ENCODE results near the gene MRPL24. TPM values are rescaled to one million over a fixed set of nuclear protein-coding genes. Genes with fewer than 3 reads are reported as not detected.

Gene MRPL24
- total and polyA plus RNA-seq, 2 of the 8 experiments (the other 6 are each of a cell fraction or from before 2014, with no cell fraction given) = 29.7 to 35.2 TPM

DNA sequence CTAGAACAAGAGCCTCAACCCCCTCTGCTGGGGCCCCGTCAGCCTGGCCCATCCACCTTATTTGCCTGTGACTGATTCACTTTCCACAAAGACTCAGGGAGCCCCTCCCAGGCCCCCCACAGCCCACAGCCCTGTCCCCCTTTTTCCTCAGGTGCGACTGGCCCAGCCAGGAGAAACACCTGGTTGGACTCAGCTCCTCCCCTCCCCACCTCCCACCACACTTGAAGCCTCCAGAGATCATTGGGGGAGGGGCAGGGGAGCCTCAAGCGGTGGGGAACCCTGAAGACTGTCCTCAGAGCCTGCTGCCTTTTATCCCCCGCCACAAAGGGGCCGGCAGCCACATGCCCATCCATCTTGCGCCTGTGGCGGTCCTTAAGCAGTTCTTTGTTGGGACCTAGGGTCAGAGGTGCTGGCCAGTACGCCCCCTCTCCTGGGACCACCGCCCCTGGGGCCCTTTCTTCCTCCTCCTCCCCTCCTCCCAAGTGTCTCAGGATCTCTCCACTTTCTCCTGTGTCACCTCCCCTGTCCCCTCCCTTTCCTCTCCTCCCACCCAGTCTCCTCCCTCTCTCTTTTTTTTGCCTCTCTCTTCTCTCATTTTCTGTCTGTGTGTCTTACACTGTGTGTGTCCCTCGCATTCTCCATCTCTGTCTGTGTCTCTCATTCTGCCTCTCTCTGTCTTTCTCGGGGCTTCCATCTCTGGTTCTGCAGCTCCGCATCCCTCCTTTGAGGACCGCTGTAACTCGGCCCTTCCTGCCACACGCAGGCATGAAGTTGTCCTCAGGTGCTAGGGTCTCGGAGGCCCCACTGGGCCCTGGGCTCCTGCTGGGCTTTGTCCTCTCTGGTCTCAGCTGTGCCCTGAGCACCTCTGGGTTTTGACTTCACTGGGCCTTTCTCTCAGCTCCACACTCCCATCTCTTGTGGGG lies 47.7 kb downstream of the MRPL24 start:
- DNase-seq (ENCODE audit: low read depth in 1 of 2, low spot score in 2 of 2) (peak; percentile 94 to 96), FAIRE-seq (no peak)
- H4K5ac ChIP-seq (ENCODE audit: insufficient read length, low read depth, low read length) = peak overlapping the region; percentile 44
- H3K23me2 ChIP-seq (ENCODE audit: low read depth, low read length) = peaks cover 10% of the 10 kb centered on the region; the same call in 1 of the 2 replicates
- no peaks in the 10 kb centered on the region for H4K20me1 ChIP-seq (replicated peaks in 1 of 2; ENCODE audit: control insufficient read depth in 1 of 2, insufficient read depth in 2 of 2, low read length in 2 of 2)
- H2BK12ac ChIP-seq (ENCODE audit: low read depth, low read length) = peak overlapping the region; percentile 99
- no peak overlapping the region for H3K23ac ChIP-seq (ENCODE audit: insufficient read length)
- H3K9ac ChIP-seq (replicated peaks in 1 of 4; ENCODE audit: extremely low read depth in 1 of 4, low read depth in 3 of 4, low read length in 3 of 4) = peak overlapping the region in 2 of 4 experiments; percentile 60; a peak in 4 of 7 replicates
- peaks cover 24 to 51% (median 38%) of the 10 kb centered on the region in 4 experiments for H3K4me1 ChIP-seq (replicated peaks in 1 of 4; ENCODE audit: control insufficient read depth in 3 of 4, insufficient read depth in 4 of 4, low read length in 3 of 4)
- H3K56ac ChIP-seq (replicated peaks; ENCODE audit: insufficient read length, low read depth, low read length) = peak overlapping the region; percentile 70
- no peak overlapping the region for H2AFZ ChIP-seq (ENCODE audit: low read length)
- peaks cover 0 to 7% (median 0%) of the 10 kb centered on the region in 4 experiments; a peak in 2 of 7 replicates for H3K27me3 ChIP-seq (replicated peaks in 1 of 4; ENCODE audit: control insufficient read depth in 3 of 4, extremely low read depth in 1 of 4, insufficient read depth in 3 of 4, low read length in 3 of 4)
- H3K79me2 ChIP-seq (ENCODE audit: control insufficient read depth in 1 of 2, insufficient read depth in 2 of 2, low read length in 2 of 2) = no peaks in the 10 kb centered on the region
- peak overlapping the region; percentile 83 for H3K27ac ChIP-seq (ENCODE audit: low read depth, low read length)
- ChIA-PET POLR2A (ENCODE audit: partially characterized antibody) (interaction anchor here (0.6 to 13.9 kb wide), 21 partner anchors 9 to 194 kb away, joined by 3 to 530 read pairs (median 5); partner anchors contain the start of genes CRABP2, HAPLN2, HDGF and ISG20L2), CTCF (ENCODE audit: partially characterized antibody) (interaction anchor here (4.4 to 66.0 kb wide), 6 partner anchors 6 to 196 kb away, joined by 29 to 4284 read pairs (median 513); partner anchors contain the start of genes BCAN, CRABP2, HAPLN2 and INSRR)
- H2BK5ac ChIP-seq (ENCODE audit: low read depth, low read length) = peak overlapping the region; percentile 97
- H3K79me1 ChIP-seq (ENCODE audit: low read depth, low read length) = no peaks in the 10 kb centered on the region
- H3K4me2 ChIP-seq (ENCODE audit: insufficient read depth in 1 of 2, low read depth in 2 of 2, low read length in 2 of 2) = peak overlapping the region; percentile 14 to 72
- peak overlapping the region; percentile 60; the same call in 1 of the 2 replicates for H4K8ac ChIP-seq (ENCODE audit: extremely low read depth, insufficient read depth, low read length)
- H2BK120ac ChIP-seq (replicated peaks; ENCODE audit: low read depth, low read length) = peak overlapping the region; percentile 30
- peak overlapping the region; percentile 96 for H4K91ac ChIP-seq (replicated peaks; ENCODE audit: insufficient read length, low read length)
- H3K14ac ChIP-seq (ENCODE audit: insufficient read length) = no peak overlapping the region
- peak overlapping the region; percentile 94; the same call in 1 of the 2 replicates for H2BK20ac ChIP-seq (ENCODE audit: low read length)
- H3K18ac ChIP-seq (ENCODE audit: extremely low read depth, low read length) = peak overlapping the region; percentile 93
- 14% methylated on average over 10 of the region's 16 CpGs; no CpG with 5 or more reads in 1 of the 2 experiments for WGBS, 2 experiments (ENCODE audit: extremely low coverage in 1 of 2, insufficient coverage in 1 of 2, insufficient read length in 1 of 2, insufficient replicate concordance in 2 of 2, low coverage in 1 of 2, low lambda C conversion rate in 2 of 2, missing lambda C conversion rate in 1 of 2)
- peak overlapping the region; percentile 98; the same call in 1 of the 2 replicates for H2AK5ac ChIP-seq (ENCODE audit: low read depth, low read length)
- peaks cover 0 to 4% (median 0%) of the 10 kb centered on the region in 4 experiments; a peak in 1 of 8 replicates for H3K36me3 ChIP-seq (ENCODE audit: control insufficient read depth in 2 of 4, insufficient read depth in 4 of 4, low read length in 3 of 4)
- no peaks in the 10 kb centered on the region for H3K9me3 ChIP-seq (ENCODE audit: insufficient read depth in 2 of 2, low read depth in 1 of 2, low read length in 1 of 2)
- peak overlapping the region; percentile 74; the same call in 1 of the 2 replicates for H2BK15ac ChIP-seq (ENCODE audit: low read length)
- H3K4me3 ChIP-seq (ENCODE audit: extremely low read depth in 1 of 4, insufficient read depth in 2 of 4, low read depth in 3 of 4, low read length in 4 of 4) = peak overlapping the region in 3 of 4 experiments; percentile 11 to 49 (median 32); a peak in 4 of 8 replicates
- H3K4ac ChIP-seq (replicated peaks; ENCODE audit: insufficient read length, low read depth, low read length) = peak overlapping the region; percentile 73
- TF ChIP-seq PHF8 (conservative IDR thresholded peaks at IDR 0.05; ENCODE audit: low read depth, low read length) = no peak; the same call in 1 of the 2 replicates
- peak; percentile 10 for TF ChIP-seq KDM4A (IDR thresholded peaks at IDR 0.05; ENCODE audit: low read depth, low read length, severe bottlenecking)
- peak; percentile 37; the same call in 1 of the 2 replicates for TF ChIP-seq CREB1 (IDR thresholded peaks at IDR 0.05)
- no peak; the same call in none of the 2 replicates for TF ChIP-seq KDM1A (IDR thresholded peaks at IDR 0.05; ENCODE audit: borderline replicate concordance, low read length)
- no peak for TF ChIP-seq CBX8 (IDR thresholded peaks at IDR 0.05; ENCODE audit: borderline replicate concordance, low read depth, low read length)
- TF ChIP-seq RBBP5 (IDR thresholded peaks at IDR 0.05; ENCODE audit: borderline replicate concordance, low read depth, low read length) = no peak; the same call in 1 of the 2 replicates
- no peak for TF ChIP-seq CTBP2 (IDR thresholded peaks at IDR 0.05; ENCODE audit: borderline replicate concordance, insufficient read depth, insufficient read length, low read length)
- peak; percentile 96 for TF ChIP-seq TCF12 (IDR thresholded peaks at IDR 0.05; ENCODE audit: low read depth, low read length)

All from H1 (cell line).